Liver (tissue), 9 donors: ENCODE measurements around the gene CRADD. TPM values are rescaled to one million over a fixed set of nuclear protein-coding genes. Genes with fewer than 3 reads are reported as not detected.

Source experiments
- DNase-seq: peaks from one replicate; pipeline ENCODE4 v3.0.0-alpha.2; 2017; ENCODE audit warnings: low spot score
- H3K27ac ChIP-seq, 2 donors: one replicate each; pipeline ENCODE4 v1.7.0; 2013; ENCODE audit warnings: inconsistent platforms in 2 of 2, low read length in 2 of 2, control low read depth in 1 of 2, low read depth in 1 of 2, mild to moderate bottlenecking in 1 of 2
- H3K27me3 ChIP-seq, 4 donors: one replicate each; pipeline versions ENCODE4 v1.6.1 to v1.7.0; 2013; ENCODE audit warnings: low read length in 3 of 4, inconsistent platforms in 1 of 4, mild to moderate bottlenecking in 1 of 4, moderate library complexity in 1 of 4; ENCODE audit not compliant: control insufficient read depth in 4 of 4, insufficient read depth in 4 of 4
- H3K36me3 ChIP-seq, 4 donors: one replicate each; pipeline versions ENCODE4 v1.6.1 to v1.7.0; 2013; ENCODE audit warnings: low read length in 3 of 4, mild to moderate bottlenecking in 3 of 4, low read depth in 1 of 4, moderate library complexity in 1 of 4; ENCODE audit not compliant: control insufficient read depth in 4 of 4, insufficient read depth in 3 of 4
- H3K4me1 ChIP-seq, 4 donors: one replicate each; pipeline versions ENCODE4 v1.6.1 to v1.7.0; 2013; ENCODE audit warnings: low read length in 3 of 4, mild to moderate bottlenecking in 3 of 4, moderate library complexity in 1 of 4; ENCODE audit not compliant: control insufficient read depth in 4 of 4, insufficient read depth in 4 of 4
- H3K4me3 ChIP-seq, 3 donors: one replicate each; pipeline versions ENCODE4 v1.6.1 to v1.7.0; 2013; ENCODE audit warnings: low read length in 3 of 3, control low read depth in 1 of 3, low read depth in 1 of 3, mild to moderate bottlenecking in 1 of 3
- H3K9ac ChIP-seq, 2 donors: one replicate each; pipeline ENCODE4 v1.7.0; 2013; ENCODE audit warnings: low read length in 2 of 2, mild to moderate bottlenecking in 2 of 2, moderate library complexity in 2 of 2, control low read depth in 1 of 2, low read depth in 1 of 2
- H3K9me3 ChIP-seq, 4 donors: one replicate each; pipeline versions ENCODE4 v1.6.1 to v1.7.0; 2013; ENCODE audit warnings: low read length in 3 of 4; ENCODE audit not compliant: control insufficient read depth in 4 of 4
- EGR1 ChIP-seq, 2 donors: IDR thresholded peaks; 2 replicates each; pipeline ENCODE4 v1.6.1; 2016 to 2018; ENCODE audit warnings: antibody characterized with exemption in 2 of 2, low read depth in 2 of 2
- FOXA1 ChIP-seq: IDR thresholded peaks from 2 replicates; pipeline ENCODE4 v1.6.1; 2016; ENCODE audit warnings: antibody characterized with exemption
- FOXA2 ChIP-seq: IDR thresholded peaks from 2 replicates; pipeline ENCODE4 v1.6.1; 2016; ENCODE audit warnings: antibody characterized with exemption
- GABPA ChIP-seq, 2 donors: IDR thresholded peaks in 1 of 2; conservative IDR thresholded peaks in 1 of 2; 2 replicates each; pipeline ENCODE4 v1.6.1; 2016; ENCODE audit warnings: antibody characterized with exemption in 2 of 2, mild to moderate bottlenecking in 1 of 2, moderate library complexity in 1 of 2
- HNF4A ChIP-seq, 2 donors: conservative IDR thresholded peaks; 2 replicates each; pipeline ENCODE4 v1.6.1; 2016; ENCODE audit warnings: antibody characterized with exemption in 2 of 2, mild to moderate bottlenecking in 2 of 2
- HNF4G ChIP-seq: IDR thresholded peaks from 2 replicates; pipeline ENCODE4 v1.6.1; 2016; ENCODE audit warnings: antibody characterized with exemption
- JUND ChIP-seq, 2 donors: IDR thresholded peaks; 2 replicates each; pipeline ENCODE4 v1.6.1; 2016; ENCODE audit warnings: antibody characterized with exemption in 2 of 2
- NR2F2 ChIP-seq: IDR thresholded peaks from 2 replicates; pipeline ENCODE4 v1.6.1; 2016; ENCODE audit warnings: antibody characterized with exemption
- RAD21 ChIP-seq, 2 donors: IDR thresholded peaks; 2 replicates each; pipeline ENCODE4 v1.6.1; 2016; ENCODE audit warnings: antibody characterized with exemption in 2 of 2, mild to moderate bottlenecking in 2 of 2
- RXRA ChIP-seq, 2 donors: IDR thresholded peaks; 2 replicates each; pipeline ENCODE4 v1.6.1; 2017 to 2018; ENCODE audit warnings: antibody characterized with exemption in 2 of 2, mild to moderate bottlenecking in 1 of 2
- SP1 ChIP-seq: IDR thresholded peaks from 2 replicates; pipeline ENCODE4 v1.6.1; 2018; ENCODE audit warnings: antibody characterized with exemption, mild to moderate bottlenecking
- TAF1 ChIP-seq: conservative IDR thresholded peaks from 2 replicates; pipeline ENCODE4 v1.6.1; 2016; ENCODE audit warnings: antibody characterized with exemption, mild to moderate bottlenecking
- YY1 ChIP-seq: IDR thresholded peaks from 2 replicates; pipeline ENCODE4 v1.6.1; 2016; ENCODE audit warnings: antibody characterized with exemption, mild to moderate bottlenecking
- WGBS: extraction: QIAGEN DNeasy Blood & Tissue Kit; methylation state at CpG from one replicate; pipeline ENCODE4 v1.1.7; 2013; 5-methylcytosine and 5-hydroxymethylcytosine counted together
- polyA plus RNA-seq, 2 donors: library from polyadenylated mRNA; stranded (reverse) in 1 of 2; unstranded in 1 of 2; fragments of 200-250 nt in 1 of 2; fragments of >200 nt in 1 of 2; fragmentation: Nextera tagmentation in 1 of 2; extraction: Ambion mirVana in 1 of 2; gene quantifications; one replicate each; pipeline versions ENCODE4 v1.2.1 to v1.2.3, GENCODE V29; 2013 to 2015
- total RNA-seq, 2 donors: library from RNA; depleted of rRNA; stranded (reverse); fragments of >200 nt; gene quantifications; one replicate each; pipeline ENCODE4 v1.2.3, GENCODE V29; 2014
- TF ChIP-seq, protein P1 (sequence below): fragments of 150-350 bp; IDR thresholded peaks from 2 replicates; pipeline ENCODE4 v1.5.1; 2017; ENCODE audit warnings: improper control_type of control experiment, low read depth, low read length; ENCODE audit not compliant: missing input control
- TF ChIP-seq, protein P2 (sequence below): IDR thresholded peaks from 2 replicates; pipeline ENCODE4 v1.6.1; 2016; ENCODE audit warnings: antibody characterized with exemption
- TF ChIP-seq, protein P3 (sequence below): IDR thresholded peaks from 2 replicates; pipeline ENCODE4 v1.6.1; 2016; ENCODE audit warnings: antibody characterized with exemption
- TF ChIP-seq, protein P4 (sequence below): IDR thresholded peaks from 2 replicates; pipeline ENCODE4 v1.6.1; 2016; ENCODE audit warnings: antibody characterized with exemption
- TF ChIP-seq, protein P5 (sequence below): IDR thresholded peaks from 2 replicates; pipeline ENCODE4 v1.6.1; 2016; ENCODE audit warnings: antibody characterized with exemption, mild to moderate bottlenecking
- donor health status: healthy.
- donor health status: healthy.
- donor health status: healthy.
- donor health status: healthy.
- donor health status: healthy.

Gene CRADD
- total RNA-seq (10 to 100 TPM; 19.4 to 48.9 TPM), polyA plus RNA-seq (10 to 100 TPM; 27.9 to 31.3 TPM)

DNA sequence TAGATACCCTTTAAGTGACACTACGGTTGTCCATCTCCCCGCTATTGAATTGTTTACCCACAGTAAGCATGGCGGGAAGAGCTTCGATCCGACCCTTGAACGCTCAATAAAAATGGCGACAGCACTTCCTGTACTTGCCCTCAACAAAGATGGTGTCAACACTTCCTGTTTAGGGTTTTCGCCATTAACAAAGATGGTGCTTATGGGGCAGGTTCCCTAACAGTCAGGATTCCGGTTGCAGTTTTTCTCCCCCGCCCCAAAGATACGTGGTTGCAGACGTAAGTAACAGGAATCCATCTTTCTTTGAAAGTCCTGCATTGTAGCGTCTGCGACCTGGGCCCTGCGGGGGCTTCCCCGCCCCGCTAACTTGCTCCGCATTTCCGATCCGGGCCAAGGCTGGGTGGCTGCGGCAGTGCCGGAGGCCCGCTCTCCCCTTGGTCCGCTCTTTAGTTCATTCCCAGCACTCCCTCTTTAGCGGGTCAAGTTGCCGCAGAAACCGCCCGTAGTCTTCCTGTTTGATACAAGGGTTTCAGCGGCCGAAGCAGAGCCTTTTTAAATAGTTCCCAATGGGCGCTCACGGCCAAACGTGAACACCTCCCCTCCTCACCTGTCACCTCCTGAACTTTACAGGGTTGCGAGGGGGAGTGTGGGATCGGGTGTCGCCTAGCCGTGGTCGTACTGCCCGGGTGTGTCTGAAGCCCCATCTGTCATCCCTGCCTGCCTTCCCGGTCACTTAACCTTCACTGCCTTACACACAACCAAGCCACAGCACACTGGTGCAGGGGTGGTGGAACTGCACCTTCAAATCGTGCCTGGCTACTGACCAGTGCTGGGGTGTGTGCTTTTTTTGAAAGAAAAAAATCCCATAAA is at the start of gene CRADD:
Gene CRADD, plus strand, starts transcription at position 181 of the 870 bp plus-strand sequence.
- WGBS = under 1% methylated on average over 41 of the region's 41 CpGs
- no peaks in the 10 kb centered on the region for H3K27me3 ChIP-seq
- H3K4me3 ChIP-seq = peak within 1 kb of the TSS; percentile 67 to 97 (median 77)
- no peaks in the 10 kb centered on the region for H3K36me3 ChIP-seq
- H3K9me3 ChIP-seq = no peaks in the 10 kb centered on the region
- H3K9ac ChIP-seq = peak within 1 kb of the TSS; percentile 95 to 98
- peak; percentile 81 for DNase-seq
- TF ChIP-seq SP1 = peak; percentile 60
- peak; percentile 29 to 67 for TF ChIP-seq JUND (IDR thresholded peaks at IDR 0.05)
- TF ChIP-seq NR2F2 = peak; percentile 89
- peak; percentile 100 for TF ChIP-seq YY1
- peak; percentile 81 to 92 for TF ChIP-seq GABPA (IDR thresholded peaks at IDR 0.05 in 1 of 2, conservative IDR thresholded peaks at IDR 0.05 in 1 of 2)
- TF ChIP-seq, protein P1, sequence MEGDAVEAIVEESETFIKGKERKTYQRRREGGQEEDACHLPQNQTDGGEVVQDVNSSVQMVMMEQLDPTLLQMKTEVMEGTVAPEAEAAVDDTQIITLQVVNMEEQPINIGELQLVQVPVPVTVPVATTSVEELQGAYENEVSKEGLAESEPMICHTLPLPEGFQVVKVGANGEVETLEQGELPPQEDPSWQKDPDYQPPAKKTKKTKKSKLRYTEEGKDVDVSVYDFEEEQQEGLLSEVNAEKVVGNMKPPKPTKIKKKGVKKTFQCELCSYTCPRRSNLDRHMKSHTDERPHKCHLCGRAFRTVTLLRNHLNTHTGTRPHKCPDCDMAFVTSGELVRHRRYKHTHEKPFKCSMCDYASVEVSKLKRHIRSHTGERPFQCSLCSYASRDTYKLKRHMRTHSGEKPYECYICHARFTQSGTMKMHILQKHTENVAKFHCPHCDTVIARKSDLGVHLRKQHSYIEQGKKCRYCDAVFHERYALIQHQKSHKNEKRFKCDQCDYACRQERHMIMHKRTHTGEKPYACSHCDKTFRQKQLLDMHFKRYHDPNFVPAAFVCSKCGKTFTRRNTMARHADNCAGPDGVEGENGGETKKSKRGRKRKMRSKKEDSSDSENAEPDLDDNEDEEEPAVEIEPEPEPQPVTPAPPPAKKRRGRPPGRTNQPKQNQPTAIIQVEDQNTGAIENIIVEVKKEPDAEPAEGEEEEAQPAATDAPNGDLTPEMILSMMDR = peak; percentile 19
- TF ChIP-seq, protein P2, sequence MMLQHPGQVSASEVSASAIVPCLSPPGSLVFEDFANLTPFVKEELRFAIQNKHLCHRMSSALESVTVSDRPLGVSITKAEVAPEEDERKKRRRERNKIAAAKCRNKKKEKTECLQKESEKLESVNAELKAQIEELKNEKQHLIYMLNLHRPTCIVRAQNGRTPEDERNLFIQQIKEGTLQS = peak; percentile 87
- TF ChIP-seq HNF4A (conservative IDR thresholded peaks at IDR 0.05) = peak; percentile 80 to 81
- TF ChIP-seq, protein P3, sequence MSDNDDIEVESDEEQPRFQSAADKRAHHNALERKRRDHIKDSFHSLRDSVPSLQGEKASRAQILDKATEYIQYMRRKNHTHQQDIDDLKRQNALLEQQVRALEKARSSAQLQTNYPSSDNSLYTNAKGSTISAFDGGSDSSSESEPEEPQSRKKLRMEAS = peak; percentile 89
- peak; percentile 51 to 69 for TF ChIP-seq RAD21 (IDR thresholded peaks at IDR 0.05)
- TF ChIP-seq, protein P4, sequence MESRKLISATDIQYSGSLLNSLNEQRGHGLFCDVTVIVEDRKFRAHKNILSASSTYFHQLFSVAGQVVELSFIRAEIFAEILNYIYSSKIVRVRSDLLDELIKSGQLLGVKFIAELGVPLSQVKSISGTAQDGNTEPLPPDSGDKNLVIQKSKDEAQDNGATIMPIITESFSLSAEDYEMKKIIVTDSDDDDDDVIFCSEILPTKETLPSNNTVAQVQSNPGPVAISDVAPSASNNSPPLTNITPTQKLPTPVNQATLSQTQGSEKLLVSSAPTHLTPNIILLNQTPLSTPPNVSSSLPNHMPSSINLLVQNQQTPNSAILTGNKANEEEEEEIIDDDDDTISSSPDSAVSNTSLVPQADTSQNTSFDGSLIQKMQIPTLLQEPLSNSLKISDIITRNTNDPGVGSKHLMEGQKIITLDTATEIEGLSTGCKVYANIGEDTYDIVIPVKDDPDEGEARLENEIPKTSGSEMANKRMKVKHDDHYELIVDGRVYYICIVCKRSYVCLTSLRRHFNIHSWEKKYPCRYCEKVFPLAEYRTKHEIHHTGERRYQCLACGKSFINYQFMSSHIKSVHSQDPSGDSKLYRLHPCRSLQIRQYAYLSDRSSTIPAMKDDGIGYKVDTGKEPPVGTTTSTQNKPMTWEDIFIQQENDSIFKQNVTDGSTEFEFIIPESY = peak; percentile 92
- peak; percentile 68 to 74 for TF ChIP-seq EGR1 (IDR thresholded peaks at IDR 0.05; ENCODE audit: low read depth in 2 of 2)
- peak; percentile 39 for TF ChIP-seq HNF4G
- peak; percentile 96 for TF ChIP-seq TAF1
- peak; percentile 61 to 75 for TF ChIP-seq RXRA (IDR thresholded peaks at IDR 0.05)
- TF ChIP-seq FOXA2 = peak; percentile 81
- TF ChIP-seq, protein P5, sequence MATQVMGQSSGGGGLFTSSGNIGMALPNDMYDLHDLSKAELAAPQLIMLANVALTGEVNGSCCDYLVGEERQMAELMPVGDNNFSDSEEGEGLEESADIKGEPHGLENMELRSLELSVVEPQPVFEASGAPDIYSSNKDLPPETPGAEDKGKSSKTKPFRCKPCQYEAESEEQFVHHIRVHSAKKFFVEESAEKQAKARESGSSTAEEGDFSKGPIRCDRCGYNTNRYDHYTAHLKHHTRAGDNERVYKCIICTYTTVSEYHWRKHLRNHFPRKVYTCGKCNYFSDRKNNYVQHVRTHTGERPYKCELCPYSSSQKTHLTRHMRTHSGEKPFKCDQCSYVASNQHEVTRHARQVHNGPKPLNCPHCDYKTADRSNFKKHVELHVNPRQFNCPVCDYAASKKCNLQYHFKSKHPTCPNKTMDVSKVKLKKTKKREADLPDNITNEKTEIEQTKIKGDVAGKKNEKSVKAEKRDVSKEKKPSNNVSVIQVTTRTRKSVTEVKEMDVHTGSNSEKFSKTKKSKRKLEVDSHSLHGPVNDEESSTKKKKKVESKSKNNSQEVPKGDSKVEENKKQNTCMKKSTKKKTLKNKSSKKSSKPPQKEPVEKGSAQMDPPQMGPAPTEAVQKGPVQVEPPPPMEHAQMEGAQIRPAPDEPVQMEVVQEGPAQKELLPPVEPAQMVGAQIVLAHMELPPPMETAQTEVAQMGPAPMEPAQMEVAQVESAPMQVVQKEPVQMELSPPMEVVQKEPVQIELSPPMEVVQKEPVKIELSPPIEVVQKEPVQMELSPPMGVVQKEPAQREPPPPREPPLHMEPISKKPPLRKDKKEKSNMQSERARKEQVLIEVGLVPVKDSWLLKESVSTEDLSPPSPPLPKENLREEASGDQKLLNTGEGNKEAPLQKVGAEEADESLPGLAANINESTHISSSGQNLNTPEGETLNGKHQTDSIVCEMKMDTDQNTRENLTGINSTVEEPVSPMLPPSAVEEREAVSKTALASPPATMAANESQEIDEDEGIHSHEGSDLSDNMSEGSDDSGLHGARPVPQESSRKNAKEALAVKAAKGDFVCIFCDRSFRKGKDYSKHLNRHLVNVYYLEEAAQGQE = peak; percentile 88
- peak; percentile 65 for TF ChIP-seq FOXA1
- H3K4me1 ChIP-seq = peaks cover 0 to 30% (median 20%) of the 10 kb centered on the region in 4 donors
- H3K27ac ChIP-seq = peak within 1 kb of the TSS; percentile 96 to 99
